ENCODE data around the gene R3HDM2.

R3HDM2 gene

DNA sequence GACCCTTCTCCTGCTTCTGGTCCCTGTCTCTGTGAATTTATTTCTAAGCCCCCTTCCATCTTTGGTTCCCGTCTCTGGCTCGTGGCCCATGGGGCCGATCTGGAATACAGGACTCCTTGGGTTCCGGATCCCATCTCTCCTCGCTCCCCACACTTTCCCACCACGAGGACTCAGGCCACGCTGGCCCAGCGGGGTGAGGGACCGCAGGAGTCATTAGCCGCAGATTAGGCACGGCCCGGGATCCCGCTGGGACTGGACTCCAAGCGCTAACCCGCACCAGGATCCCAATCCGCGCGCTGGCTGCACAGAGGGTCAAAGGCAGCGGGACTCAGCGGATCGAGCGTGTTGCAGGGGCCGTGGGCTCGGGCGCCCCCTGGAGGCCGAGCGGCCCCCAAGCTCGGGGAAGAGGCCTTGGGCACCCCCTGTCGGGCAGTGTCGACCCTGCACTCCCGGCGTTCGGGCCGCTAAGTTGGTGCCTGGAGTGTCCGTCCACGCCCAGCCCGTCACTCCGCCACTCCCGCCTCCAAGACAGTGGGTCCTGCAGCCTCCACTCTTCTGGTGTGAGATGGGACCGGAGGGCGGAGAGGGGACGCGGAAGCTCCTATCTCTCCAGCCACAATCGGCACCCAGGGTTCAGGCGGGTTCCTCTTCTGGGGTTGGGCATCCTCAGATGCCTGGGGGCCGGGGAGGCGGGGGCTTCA, 191.8 kb downstream of the R3HDM2 start:
- DNase-seq (ENCODE audit: low read depth, low spot score), result peak; percentile 67

DNA sequence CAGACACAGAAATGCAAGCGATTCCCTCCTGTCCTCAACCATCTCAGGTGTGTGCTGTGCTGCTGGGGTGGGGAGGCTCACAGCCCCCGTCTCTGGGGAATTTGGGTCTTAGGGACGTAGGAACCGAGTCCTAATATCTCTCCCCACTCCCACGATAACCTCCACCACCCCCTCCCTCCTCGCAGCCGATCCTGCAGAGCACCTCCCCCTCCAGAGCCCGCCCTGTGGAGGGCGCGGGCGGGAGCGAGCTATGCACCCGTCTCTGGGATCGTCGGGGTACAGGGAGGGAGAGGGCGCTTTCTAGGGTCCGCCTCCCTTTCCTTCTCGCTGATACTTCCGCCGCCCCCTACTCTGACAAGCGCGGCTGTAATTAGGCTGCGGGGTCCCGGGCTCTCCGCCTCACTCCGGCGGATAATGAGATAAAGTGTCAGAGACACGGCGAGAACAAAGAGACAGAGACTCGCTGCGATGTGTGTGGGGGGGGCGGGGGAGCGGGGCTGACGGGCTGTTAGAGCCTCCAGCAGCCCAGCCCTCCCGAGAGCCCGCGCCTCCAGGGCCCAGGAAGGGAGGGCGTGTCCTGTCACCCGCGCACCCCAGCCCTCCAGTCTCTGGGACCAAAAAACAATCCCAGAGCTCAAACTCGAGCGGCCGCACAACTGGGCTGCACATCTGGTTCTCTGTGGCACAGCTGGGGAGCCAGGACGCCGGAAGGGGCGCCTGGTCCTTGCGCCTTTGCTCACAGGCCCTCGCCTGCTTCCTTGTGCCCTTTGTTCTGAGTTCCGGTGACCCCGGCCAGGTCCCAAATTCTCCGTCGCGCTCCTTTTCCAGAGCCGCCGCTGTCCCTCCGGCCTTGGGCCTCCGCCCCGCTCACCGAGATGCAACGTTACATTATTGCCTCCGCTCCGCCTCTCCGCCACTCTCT, 192.7 kb downstream of the R3HDM2 start:
- H3K4me3 ChIP-seq (ENCODE audit: low read length), result peak overlapping the region; percentile 65
- DNase-seq (ENCODE audit: low read depth, low spot score), result no peak

More for the DNA sequence above, 191.8 kb downstream of the R3HDM2 start:
- peak overlapping the region; percentile 65 for H3K4me3 ChIP-seq (ENCODE audit: low read length)

DNA sequence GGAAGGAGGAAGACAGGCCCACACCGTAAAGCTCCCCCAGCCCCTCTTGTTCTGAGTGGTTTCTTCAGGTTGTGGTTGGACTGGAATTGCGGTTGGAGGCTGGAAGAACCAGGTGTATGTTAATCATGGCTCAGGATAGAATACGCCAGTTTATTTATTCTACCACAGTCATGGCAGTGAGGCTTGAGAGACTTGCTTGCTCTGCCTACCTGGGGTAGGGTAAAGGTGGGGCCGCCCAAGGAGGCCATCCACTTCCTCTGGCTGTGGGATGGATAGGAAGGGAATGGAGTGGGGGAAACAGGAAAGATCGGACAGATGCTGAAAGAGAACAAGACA, 193.3 kb downstream of the R3HDM2 start:
- DNase-seq (ENCODE audit: low read depth, low spot score), result no peak
- peak overlapping the region; percentile 65 for H3K4me3 ChIP-seq (ENCODE audit: low read length)

DNA sequence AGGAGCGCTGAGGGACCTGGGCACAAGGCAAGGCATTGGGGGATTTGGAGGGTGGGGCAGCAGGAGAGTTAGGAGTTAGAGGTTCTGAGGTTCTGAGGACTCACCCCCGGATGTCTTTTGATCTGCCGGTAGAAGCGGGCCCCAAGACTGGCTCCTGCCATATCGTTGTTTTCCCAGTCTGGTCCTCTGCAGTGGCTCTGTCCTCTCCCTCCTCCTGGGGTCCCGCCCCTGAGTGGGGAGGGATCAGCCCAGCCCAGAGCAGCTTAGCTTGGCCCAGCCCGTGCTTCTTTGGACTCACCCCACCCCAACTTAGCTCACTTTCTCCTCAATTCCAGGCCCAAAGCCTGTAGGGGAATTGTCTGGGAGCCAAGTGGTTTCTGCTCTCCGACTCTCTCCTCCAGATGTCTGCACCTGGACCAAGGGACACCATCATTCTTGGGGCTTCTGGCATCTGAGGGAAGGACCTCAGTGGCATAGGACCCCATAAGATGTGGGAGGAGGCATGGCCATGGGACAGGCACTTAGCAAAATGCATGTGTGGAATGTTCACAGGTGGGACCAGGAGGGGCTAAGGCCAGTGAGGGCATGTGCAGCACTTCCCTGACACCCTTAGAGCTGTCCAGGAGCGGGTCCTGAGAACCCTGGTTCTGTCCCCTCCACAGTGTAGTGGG, 193.8 kb downstream of the R3HDM2 start:
- DNase-seq (ENCODE audit: low read depth, low spot score), result no peak
- H3K4me3 ChIP-seq (ENCODE audit: low read length), result no peak overlapping the region

DNA sequence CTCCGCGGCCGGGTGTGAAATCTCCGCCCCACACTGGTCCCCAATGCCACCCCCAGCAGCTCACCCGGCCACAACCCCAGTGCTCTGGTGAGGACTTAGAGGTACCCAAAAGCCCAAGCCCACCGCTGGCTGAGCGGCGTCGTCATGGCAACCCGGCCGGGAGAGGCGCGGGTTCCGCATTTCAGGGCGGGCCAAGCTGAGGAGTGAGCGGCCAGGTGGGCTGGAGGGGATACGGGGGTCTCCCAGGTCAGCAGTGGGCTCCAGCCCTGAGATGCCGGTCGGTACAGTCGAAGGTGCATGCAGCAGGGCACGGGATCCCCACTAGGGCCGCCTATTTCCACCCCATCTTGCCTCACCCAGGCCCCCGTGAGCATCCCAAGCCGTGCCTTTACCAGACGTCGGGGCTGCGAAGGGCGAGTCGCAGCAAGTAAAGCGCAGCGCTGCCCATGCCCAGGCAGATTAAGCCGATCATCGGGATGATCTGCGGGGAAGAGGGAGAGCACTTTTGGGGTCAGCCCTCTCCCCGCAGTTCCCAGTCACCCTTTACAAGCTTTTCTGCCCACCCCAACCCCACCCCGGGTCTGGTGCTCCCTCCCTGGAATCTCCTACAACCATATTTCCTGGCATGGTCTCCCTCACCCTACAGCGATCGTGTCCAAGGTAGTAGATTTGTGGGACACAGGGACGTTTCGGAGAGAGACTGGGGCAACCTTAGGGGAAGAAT, 194.5 kb downstream of the R3HDM2 start:
- no peak overlapping the region for H3K4me3 ChIP-seq (ENCODE audit: low read length)
- DNase-seq (ENCODE audit: low read depth, low spot score), result no peak

DNA sequence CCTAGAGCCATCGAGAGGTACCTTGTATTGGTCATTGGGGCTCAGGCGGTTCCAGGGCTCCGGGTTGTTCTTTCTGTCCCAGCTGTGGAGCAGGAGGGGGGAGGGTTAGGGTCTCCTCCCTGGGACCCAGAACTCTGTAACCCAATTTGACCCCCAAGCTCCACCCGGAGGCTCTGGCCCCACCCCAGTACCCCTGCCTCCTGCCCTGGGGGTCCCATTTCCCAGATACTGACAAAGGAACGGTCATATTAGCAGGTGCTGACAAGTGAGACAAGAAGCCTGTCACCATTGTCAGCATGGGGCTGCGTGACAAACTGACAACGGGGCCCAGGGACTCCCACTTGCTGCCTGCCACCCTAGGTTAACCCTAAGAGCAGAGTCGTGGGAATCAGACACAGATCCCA, 195.1 kb downstream of the R3HDM2 start:
- no peak overlapping the region for H3K4me3 ChIP-seq (ENCODE audit: low read length)
- no peak for DNase-seq (ENCODE audit: low read depth, low spot score)

DNA sequence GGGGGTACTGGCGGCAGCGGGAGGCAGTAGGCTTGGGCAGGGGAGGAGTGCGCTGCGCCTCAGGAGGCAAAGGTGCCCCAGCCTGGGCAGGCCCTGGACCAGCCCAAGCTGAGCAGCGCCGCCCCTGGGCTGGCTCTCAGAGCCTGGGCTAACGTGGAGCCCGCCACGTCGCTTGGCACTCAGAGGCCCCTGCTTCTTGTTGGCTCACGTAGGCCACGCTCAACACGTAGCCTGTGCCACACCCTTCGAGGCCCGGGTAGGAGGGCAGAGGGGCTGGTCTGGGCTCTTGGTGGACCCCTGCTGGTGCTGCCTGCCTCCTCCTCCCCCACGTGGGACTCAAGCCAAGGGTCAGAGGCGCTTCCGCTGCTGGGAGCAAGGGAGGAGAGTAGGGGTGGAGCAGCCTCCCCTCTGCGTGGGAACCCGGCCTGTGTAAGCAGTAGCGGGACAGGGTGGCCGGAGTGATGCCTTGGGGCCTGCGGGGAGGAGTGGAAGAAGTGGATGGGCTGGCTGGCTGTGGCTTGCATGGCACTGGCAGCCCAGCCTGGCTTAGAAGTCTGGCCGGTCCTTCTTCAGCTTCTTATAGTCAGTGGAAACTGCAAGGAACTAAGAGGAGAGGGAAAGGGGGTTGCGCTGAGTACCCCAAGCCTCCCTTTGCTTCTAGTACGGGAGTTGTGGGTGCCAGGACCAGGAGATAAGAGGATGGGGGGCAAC, 195.7 kb downstream of the R3HDM2 start:
- no peak for DNase-seq (ENCODE audit: low read depth, low spot score)

DNA sequence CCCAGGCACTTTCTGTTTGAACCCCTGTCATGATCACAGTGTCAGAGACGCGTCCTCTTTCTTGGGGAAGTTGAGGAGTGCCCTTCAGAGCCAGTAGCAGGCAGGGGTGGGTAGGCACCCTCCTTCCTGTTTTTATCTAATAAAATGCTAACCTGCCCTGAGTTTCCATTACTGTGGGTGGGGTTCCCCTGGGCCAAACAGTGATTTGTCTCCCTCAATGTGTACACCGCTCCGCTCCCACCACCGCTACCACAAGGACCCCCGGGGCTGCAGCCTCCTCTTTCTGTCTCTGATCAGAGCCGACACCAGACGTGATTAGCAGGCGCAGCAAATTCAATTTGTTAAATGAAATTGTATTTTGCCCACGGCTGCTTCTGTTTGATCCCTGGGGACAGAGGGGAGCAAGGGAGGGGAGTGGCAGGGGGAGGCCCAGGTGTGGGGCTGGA, 196.2 kb downstream of the R3HDM2 start:
- no peak for DNase-seq (ENCODE audit: low read depth, low spot score)
- H3K4me3 ChIP-seq (ENCODE audit: low read length), result no peak overlapping the region

More for the DNA sequence above, 195.7 kb downstream of the R3HDM2 start:
- no peak overlapping the region for H3K4me3 ChIP-seq (ENCODE audit: low read length)

DNA sequence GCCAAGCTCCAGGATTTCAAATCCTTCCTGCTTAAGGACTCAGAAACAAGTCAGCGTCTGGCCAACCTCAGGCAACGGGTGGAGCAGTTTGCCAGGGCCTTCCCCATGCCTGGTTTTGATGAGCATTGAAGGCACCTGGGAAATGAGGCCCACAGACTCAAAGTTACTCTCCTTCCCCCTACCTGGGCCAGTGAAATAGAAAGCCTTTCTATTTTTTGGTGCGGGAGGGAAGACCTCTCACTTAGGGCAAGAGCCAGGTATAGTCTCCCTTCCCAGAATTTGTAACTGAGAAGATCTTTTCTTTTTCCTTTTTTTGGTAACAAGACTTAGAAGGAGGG, 196.6 kb downstream of the R3HDM2 start:
- H3K4me3 ChIP-seq (ENCODE audit: low read length), result no peak overlapping the region
- DNase-seq (ENCODE audit: low read depth, low spot score), result no peak

DNA sequence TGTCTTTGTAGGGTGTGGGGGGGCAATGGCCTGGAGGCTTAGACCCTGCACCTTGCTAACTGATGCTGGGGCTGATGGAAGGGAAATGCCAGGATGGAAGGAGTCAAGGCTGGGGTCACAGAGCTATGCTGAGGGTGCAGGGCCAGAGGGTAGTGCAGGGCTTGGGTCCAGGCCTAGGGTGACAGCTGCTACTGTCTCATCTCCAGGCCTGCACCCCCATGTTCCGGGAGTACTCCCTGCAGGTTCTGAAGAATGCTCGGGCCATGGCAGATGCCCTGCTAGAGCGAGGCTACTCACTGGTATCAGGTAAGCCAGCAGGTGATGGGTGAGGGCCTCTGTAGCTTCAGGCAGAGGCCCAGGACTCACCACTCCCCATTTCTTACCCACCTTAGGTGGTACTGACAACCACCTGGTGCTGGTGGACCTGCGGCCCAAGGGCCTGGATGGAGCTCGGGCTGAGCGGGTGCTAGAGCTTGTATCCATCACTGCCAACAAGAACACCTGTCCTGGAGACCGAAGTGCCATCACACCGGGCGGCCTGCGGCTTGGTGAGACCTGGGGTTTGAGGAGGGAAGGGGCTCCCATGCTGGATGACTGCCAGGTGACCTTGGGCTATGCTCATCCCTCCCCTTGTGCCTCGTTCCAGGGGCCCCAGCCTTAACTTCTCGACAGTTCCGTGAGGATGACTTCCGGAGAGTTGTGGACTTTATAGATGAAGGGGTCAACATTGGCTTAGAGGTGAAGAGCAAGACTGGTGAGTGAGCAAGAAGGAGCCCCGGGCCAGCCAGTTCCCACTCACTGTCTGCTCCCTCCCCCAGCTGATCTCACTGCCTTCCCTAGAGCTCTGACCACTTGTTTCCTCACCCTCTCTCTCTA, 197.2 kb downstream of the R3HDM2 start:
- no peak overlapping the region for H3K4me3 ChIP-seq (ENCODE audit: low read length)
- no peak for DNase-seq (ENCODE audit: low read depth, low spot score)

DNA sequence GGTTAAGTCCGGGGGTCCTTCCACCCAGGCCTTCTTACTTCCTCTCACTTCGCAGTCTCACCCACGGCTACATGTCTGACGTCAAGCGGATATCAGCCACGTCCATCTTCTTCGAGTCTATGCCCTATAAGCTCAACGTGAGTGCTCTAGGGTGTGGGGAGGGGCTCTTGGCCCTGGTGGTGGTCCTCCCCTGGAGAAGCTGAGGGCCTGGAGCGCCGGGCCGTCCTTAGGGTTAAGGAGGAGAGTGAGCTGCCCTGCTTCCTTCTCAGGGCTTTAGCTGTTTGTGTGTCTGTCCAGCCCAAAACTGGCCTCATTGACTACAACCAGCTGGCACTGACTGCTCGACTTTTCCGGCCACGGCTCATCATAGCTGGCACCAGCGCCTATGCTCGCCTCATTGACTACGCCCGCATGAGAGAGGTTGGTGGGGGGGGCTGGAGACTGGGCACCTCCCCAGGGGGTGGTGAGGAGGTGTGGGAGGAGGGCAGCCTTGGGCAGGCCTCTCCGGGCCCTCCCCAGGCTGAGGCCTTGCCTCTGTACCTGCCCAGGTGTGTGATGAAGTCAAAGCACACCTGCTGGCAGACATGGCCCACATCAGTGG, 198.6 kb downstream of the R3HDM2 start:
- DNase-seq (ENCODE audit: low read depth, low spot score), result no peak
- H3K4me3 ChIP-seq (ENCODE audit: low read length), result no peak overlapping the region

DNA sequence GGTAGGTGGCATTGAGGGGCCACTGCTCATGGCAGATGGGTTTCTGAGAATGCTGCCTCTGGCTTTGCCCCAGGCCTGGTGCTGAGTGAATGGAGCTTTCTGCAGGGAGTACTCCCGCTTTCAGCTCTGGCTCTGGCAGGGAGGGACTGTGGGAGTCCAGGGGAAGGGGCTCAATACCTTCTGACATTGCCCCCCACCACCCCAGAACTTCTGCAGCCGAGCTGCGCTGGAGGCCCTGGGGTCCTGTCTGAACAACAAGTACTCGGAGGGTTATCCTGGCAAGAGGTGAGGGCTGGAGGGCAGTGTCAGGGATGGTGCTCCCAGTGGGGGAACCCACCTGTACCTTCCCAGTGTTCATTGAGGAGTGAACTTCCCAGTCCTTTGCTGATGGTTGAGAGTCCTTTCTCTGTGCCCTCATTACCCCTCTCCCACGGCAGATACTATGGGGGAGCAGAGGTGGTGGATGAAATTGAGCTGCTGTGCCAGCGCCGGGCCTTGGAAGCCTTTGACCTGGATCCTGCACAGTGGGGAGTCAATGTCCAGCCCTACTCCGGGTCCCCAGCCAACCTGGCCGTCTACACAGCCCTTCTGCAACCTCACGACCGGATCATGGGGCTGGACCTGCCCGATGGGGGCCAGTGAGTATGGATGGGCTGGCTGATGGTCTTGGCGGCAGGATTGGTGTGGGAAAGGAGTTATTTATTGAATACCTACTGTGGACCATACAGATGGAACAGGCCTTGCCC, 199.4 kb downstream of the R3HDM2 start:
- DNase-seq (ENCODE audit: low read depth, low spot score), result no peak
- peak overlapping the region; percentile 80; the same call in 1 of the 2 replicates for H3K4me3 ChIP-seq (ENCODE audit: low read length)

DNA sequence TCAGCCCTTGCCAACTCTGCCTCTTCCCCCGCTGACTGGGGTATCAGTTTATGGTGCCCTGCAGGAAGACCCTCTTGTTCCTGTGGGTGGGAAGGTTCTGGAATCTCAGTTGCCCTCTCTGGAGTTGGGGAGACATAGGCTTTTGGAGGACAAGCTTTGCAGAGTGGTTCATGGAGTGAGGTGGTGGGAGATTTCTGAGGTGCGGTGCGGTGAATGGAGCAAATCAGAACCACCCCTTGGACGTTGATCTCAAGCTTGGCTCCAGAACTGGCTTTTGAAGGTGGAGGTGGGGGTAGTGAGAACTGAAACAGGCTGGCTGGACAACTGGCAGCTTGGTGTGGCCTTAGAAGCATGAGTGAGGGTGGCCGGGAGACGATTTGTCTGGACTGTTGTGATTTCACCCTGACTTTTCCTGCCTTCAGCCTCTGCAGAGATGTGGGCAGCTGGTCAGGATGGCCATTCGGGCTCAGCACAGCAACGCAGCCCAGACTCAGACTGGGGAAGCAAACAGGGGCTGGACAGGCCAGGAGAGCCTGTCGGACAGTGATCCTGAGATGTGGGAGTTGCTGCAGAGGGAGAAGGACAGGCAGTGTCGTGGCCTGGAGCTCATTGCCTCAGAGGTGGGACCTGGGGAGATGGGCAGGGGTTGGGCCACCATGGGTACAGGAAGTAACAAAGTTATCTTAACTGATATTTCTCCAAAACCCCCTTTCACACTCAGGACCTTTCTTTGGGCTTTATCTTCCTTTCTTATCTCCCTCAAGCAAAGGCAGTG, 200.3 kb downstream of the R3HDM2 start:
- H3K4me3 ChIP-seq (ENCODE audit: low read length), result peak overlapping the region; percentile 80
- no peak for DNase-seq (ENCODE audit: low read depth, low spot score)

DNA sequence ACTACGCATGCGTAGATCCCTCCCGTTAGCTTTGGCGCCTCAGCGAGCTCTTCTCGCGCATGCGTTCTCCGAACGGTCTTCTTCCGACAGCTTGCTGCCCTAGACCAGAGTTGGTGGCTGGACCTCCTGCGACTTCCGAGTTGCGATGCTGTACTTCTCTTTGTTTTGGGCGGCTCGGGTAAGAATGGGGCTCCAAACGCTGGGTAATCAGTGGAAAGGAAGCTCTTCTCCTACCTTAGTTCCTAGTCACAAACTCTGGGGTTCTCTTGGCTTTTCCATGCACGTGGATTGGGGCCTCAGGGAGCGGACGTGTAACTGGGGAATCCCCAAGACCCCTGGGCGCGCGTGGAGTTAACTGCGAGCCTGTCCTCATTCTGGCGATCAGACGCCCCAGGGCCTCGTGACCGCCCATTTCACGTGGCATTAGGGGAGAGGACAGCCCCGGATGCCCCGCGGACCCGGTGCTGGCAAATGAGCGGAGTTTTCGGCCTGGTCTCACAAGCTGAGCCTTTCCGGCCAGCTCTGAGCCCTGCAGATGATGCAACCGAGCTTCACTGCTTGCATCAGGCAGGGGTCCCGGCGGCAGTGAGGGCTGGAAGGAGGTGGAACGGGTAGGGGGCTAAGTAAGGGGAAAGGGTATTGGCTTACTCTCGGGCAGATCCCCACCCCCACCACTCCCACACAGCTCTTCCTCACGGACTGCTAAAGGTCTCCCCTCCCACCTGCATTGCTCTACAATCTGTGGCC, 201.0 kb downstream of the R3HDM2 start, which contains the start of gene SHMT2:
Gene SHMT2, plus strand, starts transcription at position 78 of the 747 bp plus-strand sequence. Its CDS starts 68 bp downstream, at position 146.
- peak within 1 kb of the TSS; percentile 80 for H3K4me3 ChIP-seq (ENCODE audit: low read length)
- DNase-seq (ENCODE audit: low read depth, low spot score), result peak; percentile 94

DNA sequence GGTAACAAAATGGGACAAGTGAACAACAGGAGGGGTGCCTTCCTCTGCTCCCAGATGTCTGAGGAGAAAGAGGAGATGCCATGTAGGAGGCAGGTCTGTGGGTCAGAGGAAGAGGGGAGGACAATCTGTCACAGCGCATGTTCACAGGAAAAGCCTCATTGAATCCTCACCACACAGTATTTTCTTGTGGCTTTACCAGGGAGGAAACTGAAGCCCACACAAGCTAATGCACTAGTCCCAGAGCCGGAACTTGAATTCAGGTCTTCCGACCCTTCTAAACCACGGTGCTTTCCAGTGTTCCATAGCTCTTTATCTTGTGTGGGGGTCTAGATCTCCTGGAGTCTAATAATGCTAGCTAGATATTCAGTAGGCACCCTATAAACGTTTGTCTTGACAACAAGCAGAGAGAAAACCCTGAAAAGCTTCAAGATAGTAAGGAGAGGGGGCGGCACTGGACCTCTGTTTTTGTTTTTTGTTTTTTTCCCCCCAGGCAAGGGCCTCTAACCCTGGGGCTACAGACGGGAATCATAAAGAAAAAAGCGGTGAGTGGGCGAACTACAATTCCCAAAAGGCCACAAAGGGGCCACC, 201.7 kb downstream of the R3HDM2 start:
- peak overlapping the region; percentile 80 for H3K4me3 ChIP-seq (ENCODE audit: low read length)
- peak; percentile 77 for DNase-seq (ENCODE audit: low read depth, low spot score)
